Activated naive CD4-positive, alpha-beta T cell treated with anti-CD3 and anti-CD28 coated beads, Interleukin-2, amount 50 U/mL, for 16 hours (primary cell): Measurements from ENCODE around the gene HES1.

ENCODE experiments used
- DNase-seq: peaks from one replicate; pipeline ENCODE4 v3.0.0-alpha.2; 2020

The HES1 gene

DNA sequence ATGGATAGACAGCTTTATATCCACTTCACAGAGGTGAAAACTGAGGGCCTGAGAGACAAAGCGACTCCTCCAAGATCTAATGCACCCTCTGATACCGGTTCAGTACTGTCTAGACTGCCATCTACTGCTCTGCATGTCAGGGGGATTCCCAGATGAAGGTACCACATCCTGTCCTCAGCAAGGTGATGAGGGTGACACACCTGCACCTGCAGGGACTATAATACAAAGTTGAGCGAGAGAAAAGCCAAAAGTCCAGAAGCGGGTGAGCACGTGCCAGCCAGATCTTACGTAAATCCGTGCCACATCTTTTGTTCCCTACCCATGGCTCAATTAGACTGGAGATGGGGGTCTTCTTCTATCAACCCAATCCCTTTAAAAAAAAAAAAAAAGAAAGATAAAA is 32.4 kb upstream of the HES1 start:
- peak; percentile 42 for DNase-seq

DNA sequence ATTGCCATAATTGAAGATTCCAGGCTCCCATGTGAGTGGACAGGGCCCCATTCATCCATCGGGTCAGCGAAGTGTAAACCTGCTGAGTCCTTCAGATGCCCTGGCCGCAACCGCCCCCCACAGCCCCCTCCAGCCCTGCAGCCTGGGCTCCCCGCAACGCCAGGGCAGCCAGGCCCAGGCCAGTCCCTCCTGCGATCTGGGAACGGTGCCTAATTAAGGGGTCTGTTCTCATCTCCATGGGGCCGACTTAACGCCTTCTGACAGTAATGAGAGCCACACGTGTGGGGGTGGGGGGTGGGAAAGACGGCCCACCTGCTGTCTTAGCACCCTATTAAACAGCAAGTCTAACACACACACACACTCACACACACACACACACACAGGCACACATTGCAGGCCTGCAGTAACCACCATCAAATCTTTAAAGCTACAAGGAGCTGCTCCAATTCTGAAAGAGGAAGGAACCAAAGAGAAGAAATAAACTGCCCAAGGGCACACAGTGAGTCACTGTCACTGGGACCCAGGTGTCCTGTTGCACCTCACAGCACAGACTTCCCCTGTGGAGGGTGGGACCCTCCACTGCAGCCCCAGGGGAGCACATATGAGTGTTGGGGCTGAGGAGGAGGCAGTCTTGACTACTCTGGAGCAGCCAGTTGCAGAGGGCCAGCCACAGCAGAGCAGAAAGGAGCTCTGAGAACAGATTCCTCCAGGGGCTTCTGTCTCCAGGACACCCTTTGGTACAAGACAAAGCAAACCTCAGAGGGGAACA is 31.8 kb upstream of the HES1 start:
- no peak for DNase-seq

DNA sequence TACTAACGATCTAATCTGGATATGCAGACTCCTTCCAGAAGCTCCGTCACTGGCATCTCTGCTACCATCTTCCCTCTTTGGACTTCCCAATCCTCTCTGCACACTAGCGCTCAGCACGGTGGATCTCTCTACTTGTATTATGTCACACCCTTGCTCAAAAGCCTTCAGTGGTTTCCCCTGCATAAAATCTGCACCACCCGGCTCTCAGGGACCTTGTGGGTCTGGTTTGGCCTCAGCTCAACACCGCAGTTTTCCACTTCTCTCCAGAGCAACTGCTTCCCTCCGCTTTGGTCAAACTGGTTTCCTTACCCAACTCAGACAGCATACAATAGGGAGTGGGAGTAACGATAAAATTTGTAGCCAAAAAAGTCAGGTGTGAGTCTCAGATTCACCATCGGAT is 30.7 kb upstream of the HES1 start:
- no peak for DNase-seq

DNA sequence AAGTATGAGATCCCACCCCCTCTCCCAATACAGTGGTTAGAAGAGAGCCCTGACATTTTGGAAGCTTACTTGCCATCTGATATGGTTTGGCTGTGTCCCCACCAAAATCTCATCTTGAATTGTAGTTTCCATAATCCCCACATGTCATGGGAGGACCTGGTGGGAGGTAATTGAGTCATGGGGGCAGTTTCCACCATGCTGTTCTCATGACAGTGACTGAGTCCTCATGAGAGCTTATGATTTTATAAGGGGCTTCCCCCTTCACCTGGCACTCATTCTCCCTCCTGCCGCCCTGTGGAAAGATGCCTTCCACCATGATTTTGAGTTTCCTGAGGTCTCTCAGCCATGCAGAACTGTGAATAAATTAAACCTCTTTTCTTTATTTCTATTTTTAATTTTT is 28.8 kb upstream of the HES1 start:
- DNase-seq, result peak; percentile 26

DNA sequence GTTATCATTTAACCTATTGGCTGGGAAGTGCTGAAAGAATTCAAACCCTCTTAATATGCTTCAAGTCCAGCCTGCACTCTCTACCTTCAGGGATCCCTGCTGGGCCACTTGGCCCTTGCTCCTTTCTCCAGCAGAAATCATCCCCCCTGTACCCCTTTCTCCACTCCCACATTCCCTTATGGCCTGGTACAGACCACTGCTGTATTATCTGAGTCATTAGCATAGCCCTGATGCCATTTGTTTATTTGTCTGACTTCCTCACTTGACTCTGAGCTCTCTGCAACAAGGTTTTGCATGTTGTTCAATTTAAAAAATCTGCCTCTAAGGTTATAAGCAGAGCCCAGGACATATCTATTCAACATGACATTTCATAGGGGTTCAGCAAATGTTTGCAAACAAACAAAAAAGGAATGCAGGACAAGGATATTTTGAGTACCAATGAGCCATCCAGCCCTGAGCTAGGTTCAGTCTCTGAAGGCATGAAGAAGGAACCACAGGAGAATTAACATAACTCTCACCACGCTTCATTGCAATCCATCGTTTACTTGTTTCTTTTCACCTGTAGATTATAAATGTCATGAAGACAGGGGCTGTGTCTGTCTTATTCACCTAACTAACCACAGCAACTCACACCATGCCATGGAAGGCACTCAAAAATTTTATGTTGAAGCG is 26.6 kb upstream of the HES1 start:
- DNase-seq, result no peak

DNA sequence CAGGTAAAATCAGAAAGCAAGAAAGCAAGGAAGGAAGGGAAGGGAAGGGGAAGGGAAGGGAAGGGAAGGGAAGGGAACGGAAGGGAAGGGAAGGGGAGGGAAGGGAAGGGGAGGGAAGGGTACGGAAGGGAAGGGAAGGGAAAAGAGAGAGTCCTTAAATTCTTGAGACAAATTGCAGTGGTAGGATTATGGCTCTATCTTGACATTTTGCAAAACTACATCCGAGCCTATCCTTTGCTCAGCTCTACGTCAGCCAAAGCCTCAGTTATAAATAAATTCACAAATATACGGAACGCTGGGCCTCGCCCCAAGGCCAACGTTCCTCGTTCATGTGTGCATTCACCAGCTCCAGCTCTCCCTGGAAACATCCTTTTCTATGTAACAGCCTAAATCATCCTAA is 25.5 kb upstream of the HES1 start:
- DNase-seq, result no peak

DNA sequence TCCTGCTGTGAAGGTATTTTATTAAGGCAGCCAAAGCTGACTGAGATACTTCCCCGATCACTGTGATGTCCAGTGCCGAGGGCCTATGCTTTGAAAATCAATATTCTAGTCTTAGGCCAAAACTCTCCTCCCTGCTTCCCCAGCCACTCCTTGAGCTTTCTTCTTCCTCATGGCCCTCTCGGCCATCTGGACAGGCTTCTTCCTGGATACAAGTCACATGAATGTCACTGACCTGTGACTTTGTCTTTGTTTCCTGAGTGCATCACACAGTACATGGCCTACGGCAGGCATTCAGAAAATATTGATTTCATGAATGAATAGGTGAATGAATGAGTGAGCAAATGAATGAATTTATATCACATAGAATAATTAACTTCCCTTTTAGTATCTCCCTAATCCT is 24.6 kb upstream of the HES1 start:
- DNase-seq, result no peak

DNA sequence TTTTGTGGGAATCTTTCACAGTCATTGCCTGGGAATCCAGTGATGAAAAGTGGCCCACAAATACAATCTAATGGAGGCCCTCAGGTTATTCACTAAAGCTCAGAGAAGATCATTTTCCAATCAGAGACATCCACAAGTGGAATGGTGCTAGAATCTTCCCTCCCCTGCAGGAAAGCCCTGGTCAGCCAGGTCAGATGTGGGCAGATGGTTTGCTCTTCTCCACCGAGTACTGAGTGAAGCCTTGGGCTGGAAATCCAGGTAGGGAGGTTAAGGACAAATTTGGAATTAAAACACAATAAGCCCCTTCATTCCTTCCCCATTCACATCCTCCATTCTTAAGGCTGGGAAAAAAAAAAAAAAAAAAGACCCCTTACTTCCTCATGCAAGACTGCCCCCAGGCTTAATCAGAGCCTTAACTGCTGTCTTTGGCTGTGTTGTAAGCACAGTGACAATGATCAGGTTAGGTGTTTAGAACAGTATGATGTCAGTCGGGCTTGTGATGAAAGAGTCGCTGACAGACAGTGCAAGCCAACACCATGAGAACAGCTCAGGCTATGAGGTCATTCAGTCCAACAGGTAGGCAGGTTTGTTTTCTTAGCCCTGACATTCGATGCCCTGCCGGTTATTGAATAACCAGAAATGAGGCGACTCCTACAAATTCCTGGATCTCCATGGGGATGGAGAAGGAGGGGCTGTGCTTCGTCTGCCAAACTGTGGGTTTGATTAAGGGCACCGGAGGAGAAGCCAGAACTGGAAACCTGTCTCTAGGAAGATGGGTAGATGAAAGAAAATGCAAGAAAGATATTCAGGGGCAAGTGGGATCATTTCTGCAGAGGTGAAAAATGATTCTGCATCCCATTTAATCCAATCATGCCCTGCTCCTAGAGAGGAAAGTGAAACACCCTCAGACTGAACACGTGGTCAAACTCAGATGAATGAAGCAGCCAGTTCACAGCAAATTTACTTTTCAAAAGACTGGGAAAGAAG is 23.5 kb upstream of the HES1 start:
- no peak for DNase-seq

DNA sequence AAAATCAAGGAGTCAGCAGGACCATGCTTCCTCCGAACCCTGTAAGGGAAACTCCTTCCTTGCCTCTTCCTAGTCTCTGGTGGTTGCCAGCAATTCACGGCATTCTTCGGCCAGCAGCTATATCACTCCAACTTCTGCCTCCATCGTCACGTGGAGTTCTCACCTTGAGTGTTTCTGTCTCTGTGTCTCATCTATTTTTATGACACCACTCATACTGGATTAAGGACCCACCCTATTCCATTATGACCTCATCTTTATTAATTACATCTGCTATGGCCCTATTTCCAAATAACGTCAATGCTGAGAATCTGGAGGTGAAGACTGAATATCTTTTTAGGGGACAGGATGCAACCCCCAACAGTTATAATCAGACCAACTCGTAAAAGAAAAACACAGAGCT is 21.8 kb upstream of the HES1 start:
- no peak for DNase-seq

DNA sequence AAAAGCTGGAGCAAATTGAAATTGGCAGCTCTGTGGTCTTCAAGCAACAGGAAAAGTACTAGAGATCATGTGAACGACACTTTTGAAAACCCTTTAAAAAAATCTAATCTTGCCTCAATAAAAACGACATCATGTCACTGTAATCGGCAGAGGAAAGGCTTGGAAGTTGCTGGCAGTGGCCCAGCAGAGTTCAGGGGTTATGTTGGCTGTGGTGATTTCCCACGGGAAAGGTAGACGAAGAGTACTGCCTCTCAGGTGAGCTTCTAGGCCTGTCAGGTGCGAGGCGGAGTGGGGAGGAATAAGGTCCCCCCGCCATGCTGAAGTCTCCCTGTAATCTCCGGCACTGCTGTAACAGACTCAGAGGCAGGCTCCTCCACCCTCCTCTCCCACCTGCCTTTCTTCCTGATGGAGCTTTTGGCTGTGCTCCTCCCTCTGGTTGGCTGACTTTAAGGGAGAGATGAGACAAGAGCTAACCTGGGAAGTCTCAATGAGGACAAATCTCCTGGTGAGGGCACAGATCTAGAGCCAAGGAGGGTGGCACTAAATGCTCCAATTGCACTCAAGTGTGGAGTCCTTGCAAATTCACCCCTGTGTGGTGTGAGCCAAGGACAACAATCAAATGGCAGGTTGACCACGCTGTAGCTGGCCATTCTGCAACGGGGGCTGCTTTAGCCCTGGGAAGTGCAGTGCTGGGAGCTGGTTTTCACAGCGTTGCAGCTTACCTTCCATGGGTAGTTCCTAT is 18.7 kb upstream of the HES1 start:
- no peak for DNase-seq

DNA sequence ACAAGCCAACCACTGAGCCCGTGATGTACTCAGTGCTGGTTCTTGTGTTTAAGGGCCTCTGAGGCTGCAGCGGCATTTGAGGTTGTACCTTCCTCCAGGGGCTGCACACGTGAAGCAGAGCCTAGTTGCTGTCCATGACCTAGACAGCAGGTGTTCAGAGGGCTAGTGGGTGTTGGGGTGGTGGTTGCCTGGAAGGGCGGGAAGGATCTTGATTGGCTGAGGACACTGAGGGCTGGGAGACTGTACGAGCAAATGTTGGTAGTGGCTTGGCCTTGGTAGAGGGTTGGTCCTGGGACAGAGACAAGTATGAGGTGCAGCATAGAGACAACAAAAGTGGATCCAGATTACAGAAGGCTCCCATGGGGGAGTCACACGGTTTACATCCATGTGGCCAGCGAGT is 17.0 kb upstream of the HES1 start:
- DNase-seq, result no peak

DNA sequence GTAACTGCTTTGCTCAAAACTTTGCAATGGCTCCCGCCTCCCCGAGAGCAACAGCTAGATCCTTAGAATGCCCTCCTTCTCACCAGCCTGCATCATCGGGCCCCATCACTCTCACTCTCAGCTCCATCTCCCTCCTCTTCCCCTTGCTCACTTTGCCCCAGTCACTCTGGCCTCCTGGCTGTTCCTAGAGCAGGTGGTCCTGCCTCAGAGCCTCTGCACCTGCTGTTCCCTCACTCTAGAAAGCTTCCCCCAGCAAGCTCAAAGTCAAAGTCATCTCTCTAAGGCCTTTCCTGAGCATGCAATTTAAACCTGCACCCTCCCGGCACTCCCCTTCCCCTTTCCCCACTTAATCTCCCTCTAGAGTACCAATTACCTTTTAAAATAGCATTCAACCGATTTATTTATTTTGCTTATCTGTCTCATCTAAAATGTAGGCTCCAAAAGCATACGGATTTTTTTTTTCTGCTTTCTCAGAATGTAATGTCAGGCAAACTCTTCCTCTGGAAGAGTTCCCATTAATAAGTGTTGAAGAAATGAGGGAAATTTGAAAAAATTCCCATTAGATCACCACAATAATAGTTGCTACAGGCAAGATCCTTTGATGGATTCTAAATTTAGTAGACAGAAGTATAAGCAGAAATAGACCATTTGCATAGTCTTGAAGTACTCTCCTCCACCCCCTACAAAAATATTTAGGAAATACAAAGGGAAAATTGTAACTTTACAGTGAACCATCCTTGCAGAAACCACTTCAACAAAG is 15.9 kb upstream of the HES1 start:
- DNase-seq, result no peak

DNA sequence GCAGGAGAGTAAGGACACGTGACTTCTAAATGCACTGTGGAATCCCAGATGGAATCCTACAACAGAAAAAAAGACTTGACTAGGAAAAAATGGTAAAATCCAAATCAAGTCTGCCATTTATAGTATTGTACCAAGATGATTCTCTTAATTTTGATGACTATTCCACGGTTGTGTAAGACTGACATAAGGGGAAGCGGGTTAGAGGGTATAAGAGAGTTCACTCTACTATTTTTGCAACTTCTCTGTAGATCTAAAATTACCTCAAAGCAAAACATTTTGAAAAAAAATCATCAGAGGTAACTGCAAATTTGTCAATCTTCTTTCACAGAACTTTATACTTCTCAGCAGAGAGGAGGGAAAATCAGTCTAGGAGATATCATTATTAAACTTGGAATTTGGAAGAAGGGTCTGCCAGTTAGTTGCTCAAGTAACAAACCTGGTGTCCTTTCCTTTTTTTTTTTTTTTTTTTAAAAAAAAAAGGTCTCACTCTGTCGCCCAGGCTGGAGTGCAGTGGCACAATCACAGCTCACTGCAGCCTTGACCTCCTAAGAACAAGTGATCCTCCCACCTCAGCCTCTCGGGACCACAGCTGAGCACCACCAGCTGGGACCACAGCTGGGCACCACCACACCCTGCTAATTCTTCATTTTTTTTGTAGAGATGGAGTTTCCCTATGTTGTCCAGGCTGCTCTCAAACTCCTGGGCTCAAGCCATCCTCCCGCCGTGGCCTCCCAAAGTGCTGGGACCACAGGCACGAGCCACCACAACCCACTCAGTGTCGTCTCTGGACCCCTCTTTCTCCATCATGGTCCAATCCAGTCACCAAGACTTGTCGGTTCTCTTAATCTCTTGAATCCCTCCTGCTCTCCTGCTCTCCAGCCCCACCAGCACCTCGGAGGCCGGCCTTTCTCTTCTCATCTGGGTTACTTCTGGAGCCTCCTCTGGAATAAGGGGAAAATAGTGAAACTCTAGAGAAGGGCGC is 14.9 kb upstream of the HES1 start:
- DNase-seq, result no peak

DNA sequence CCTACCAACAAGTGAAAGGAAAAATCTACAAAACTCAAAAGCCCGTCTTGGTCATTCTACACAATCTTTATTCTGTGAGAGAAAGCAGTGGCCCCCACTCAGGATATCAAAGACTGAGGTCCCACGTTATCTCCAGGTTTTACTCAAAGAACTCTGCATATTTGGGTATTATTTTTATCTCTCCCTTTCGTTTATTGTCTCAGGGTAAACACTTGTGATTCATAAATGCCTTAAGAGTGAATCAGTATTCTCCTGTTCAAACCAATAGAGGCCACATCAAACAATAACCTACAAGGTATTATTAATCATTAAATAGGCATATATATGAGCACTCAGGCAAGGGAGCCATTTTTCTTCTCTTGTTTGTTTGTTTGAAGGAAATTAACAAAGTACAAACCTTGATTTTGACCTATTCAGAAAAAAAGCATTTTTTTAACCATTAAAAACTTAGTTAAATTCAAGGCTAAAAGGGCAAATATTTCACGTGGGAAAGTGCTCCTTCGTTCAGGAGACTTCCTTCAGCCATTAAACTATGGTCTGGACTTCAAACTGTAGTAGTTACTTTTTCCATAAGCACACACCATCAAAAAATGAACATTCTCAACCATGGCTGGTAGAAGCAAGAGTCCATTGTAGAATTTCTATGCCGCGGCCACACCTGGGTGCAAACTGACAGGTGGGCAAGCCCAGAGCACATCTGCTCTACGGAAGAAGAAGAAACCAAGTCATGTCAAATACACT is 13.9 kb upstream of the HES1 start:
- no peak for DNase-seq

DNA sequence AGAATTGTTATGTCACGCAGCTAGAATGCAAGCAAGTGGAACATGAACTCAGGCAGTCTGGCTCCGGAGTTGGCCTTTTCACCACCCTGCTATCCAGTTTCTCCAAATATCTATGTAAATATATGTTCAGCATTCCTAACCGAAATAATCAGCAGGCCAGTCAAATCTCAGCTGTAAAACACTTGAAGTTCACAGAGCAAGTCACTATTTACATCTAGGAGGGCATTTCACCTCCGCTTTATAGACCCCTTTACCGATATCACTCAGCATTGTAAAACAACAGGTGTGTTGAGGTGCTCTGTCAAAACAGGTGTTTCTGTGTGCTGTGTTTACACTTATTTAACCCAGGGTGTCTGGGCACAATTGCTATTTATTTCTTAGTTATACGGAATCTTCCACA is 12.2 kb upstream of the HES1 start:
- DNase-seq, result no peak

DNA sequence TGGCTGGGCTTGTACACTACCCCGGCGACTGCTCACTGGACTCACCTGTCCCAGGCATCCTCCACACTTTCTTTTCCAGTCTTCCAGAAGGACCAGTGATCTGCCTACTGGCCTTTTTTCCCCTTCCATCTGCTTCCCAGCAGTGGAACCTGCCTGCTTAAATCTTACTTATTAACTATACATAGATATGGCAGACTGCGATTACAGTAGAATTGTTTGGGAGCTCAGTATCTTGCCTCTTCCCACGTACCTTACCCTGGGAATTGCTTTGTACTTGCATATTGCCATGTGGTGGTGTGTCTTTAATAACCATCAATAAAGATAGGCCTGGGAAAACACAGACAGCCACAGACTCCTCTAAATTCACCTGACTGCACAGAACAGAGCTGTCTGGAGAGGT is 11.8 kb upstream of the HES1 start:
- no peak for DNase-seq

DNA sequence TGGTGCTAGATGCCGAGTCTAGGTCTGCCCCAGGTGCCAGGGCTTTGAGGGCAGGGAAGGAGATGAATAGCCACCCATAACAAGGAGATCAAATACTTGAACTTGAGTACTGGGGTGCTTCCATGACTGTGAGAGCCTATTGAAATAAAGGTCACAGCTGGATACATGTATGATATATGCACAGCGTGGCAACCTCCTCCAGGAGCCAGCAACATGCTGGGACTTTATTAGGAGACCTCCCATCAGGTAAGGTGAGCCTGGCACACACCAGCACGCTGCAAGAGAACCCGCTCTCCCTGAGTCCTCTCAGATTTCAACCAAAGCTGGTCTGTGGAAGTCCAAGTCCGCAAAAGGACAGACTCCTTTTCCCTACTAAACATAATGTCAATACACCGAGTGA is 10.5 kb upstream of the HES1 start:
- no peak for DNase-seq

DNA sequence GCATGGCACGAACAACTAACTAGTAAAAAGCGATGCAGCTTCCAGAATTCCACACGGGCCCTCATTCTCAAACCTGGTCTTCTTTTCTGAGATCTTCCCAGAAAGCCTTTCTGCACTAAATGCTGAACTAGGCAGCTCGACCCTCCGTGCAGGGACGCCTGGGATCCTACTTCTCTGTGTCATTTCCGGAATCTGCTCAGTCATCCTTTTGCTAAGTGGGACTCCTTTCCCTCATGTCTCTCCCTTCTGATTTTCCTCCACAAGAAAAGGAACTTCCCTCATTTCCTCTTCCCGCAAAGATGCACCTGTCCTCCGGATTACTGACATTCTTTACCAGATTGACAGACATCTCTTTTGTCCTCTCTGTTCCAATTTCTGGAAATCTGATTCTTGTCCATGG is 9.2 kb upstream of the HES1 start:
- no peak for DNase-seq

DNA sequence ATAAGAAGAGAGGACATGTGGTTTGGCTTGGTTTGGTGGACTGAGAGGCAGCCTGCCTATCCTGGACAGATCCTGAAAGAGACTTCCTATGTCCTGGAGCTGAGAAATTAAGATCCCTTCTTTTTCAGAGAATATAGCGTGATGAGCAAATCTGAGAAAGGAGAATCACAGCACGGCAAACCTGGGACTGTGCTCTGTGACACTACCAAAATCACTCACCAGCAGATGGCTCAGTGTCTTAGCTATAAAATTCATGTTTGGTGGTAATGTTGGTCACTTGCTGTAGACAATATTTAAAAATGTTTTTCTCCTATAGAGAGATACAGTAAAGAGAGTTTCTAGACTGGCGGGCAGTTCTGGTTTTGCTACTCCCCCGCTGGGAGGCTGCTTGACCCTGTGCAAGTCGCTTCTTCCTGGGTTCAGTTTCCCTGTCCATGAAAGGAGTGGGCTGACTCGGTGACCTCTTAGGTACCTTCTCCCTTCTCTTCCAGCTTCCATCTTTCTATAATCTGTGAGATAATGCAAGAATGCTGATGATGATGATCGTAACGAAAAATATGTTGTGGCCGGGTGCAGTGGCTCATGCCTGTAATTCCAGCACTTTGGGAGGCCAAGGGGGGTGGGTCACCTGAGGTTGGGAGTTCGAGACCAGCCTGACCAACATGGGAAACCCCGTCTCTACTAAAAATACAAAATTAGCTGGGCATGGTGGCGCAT is 7.6 kb upstream of the HES1 start:
- DNase-seq, result no peak
